Panc1 (cell line): Measurements from ENCODE around the gene AP1S1. TPM values are rescaled to one million over a fixed set of nuclear protein-coding genes. Genes with fewer than 3 reads are reported as not detected.
A peak's percentile ranks its signal among the peaks of the same experiment; 100 is the strongest.

ENCODE experiments used
- ATAC-seq: fragments of 200-7000 bp; cut with Tn5 transposase; 2 replicates; pipeline ENCODE4 v1.9.1; 2020; ENCODE audit warnings: mild to moderate bottlenecking, moderate library complexity
- BruUV-seq: library from RNA; stranded (reverse); fragments of 400-500 nt; replicated peaks from 2 replicates; lab custom pipeline; 2021; lab: Mats Ljungman, UMichigan
- CTCF ChIA-PET: fragments of 300-600 bp; sonication (Branson Sonifier 250); formaldehyde crosslinking; loops from one replicate; lab custom pipeline; 2022; ENCODE audit warnings: antibody characterized with exemption; lab: Charles Lee
- POLR2A ChIA-PET: fragments of 300-600 bp; sonication (Branson Sonifier 250); formaldehyde crosslinking; loops from one replicate; lab custom pipeline; 2022; ENCODE audit warnings: antibody characterized with exemption; lab: Charles Lee
- DNase-seq: peaks from one replicate; pipeline ENCODE4 v3.0.0-alpha.2; 2010; ENCODE audit warnings: low read depth, low spot score
- H3K27ac ChIP-seq: 2 replicates; pipeline ENCODE4 v1.5.1; 2011; ENCODE audit warnings: mild to moderate bottlenecking, low read length, inconsistent platforms
- H3K27me3 ChIP-seq: fragments of 200-500 bp; sonication (Bioruptor generic); 2 replicates; pipeline ENCODE4 v1.6.0; 2014; ENCODE audit warnings: low read length, inconsistent platforms; ENCODE audit not compliant: control insufficient read depth, insufficient read depth
- H3K36me3 ChIP-seq: fragments of 200-500 bp; sonication (Bioruptor generic); 2 replicates; pipeline ENCODE4 v1.5.1; 2014; ENCODE audit warnings: inconsistent platforms, mild to moderate bottlenecking, low read length, moderate library complexity; ENCODE audit not compliant: control insufficient read depth, insufficient read depth
- H3K4me1 ChIP-seq: 2 replicates; pipeline ENCODE4 v1.5.1; 2011; ENCODE audit warnings: inconsistent platforms, mild to moderate bottlenecking, low read length, moderate library complexity; ENCODE audit not compliant: control insufficient read depth, insufficient read depth
- H3K4me3 ChIP-seq, 2 experiments: 2 replicates each; pipeline ENCODE4 v1.5.1; 2011 to 2012; ENCODE audit warnings: low read depth in 2 of 2, low read length in 2 of 2, mild to moderate bottlenecking in 2 of 2, inconsistent platforms in 1 of 2, moderate library complexity in 1 of 2
- H3K9me3 ChIP-seq: fragments of 200-500 bp; sonication (Bioruptor generic); 2 replicates; pipeline ENCODE4 v1.5.1; 2014; ENCODE audit warnings: low read depth, mild to moderate bottlenecking, inconsistent platforms, low read length, moderate library complexity; ENCODE audit not compliant: control insufficient read depth, insufficient read depth
- CTCF ChIP-seq: fragments of 450-650 bp; IDR thresholded peaks from 2 replicates; pipeline ENCODE4 v1.5.1; 2017; ENCODE audit warnings: mild to moderate bottlenecking
- POLR2AphosphoS5 ChIP-seq: IDR thresholded peaks from 2 replicates; pipeline ENCODE4 v1.6.1; 2012; ENCODE audit warnings: mild to moderate bottlenecking, low read depth, low read length, moderate library complexity
- REST ChIP-seq, 2 experiments: IDR thresholded peaks; 2 replicates each; pipeline ENCODE4 v1.6.1; 2011 to 2012; ENCODE audit warnings: low read depth in 2 of 2, control low read depth in 1 of 2, low read length in 1 of 2, mild to moderate bottlenecking in 1 of 2, moderate library complexity in 1 of 2; ENCODE audit not compliant: insufficient read depth in 1 of 2
- SIN3A ChIP-seq: IDR thresholded peaks from 2 replicates; pipeline ENCODE4 v1.6.1; 2012; ENCODE audit warnings: low read depth, mild to moderate bottlenecking, low read length, moderate library complexity, borderline replicate concordance; ENCODE audit not compliant: insufficient read depth
- TCF7L2 ChIP-seq: IDR thresholded peaks from 2 replicates; pipeline ENCODE4 v1.6.1; 2011; ENCODE audit warnings: mild to moderate bottlenecking, low read depth, low read length, inconsistent platforms
- in situ Hi-C: cut with HindIII; loops from 2 replicates; pipeline ENCODE4 v1.10.0; 2016; ENCODE audit warnings: low sequenced_read_pairs, low pct_unique_long_range_greater_than_20kb
- intact Hi-C: fragments of 100-400 bp; cut with micrococcal nuclease; formaldehyde crosslinking; loops from one replicate; pipeline ENCODE4 v1.10.0; 2022; ENCODE audit not compliant: unreplicated experiment
- total RNA-seq: library from RNA; stranded (reverse); gene quantifications from one replicate; pipeline ENCODE4 v1.2.1, GENCODE V29; 2021; ENCODE audit not compliant: unreplicated experiment

AP1S1 gene
- total RNA-seq, 1 experiment from 2014 or later, result 74.2 TPM

DNA sequence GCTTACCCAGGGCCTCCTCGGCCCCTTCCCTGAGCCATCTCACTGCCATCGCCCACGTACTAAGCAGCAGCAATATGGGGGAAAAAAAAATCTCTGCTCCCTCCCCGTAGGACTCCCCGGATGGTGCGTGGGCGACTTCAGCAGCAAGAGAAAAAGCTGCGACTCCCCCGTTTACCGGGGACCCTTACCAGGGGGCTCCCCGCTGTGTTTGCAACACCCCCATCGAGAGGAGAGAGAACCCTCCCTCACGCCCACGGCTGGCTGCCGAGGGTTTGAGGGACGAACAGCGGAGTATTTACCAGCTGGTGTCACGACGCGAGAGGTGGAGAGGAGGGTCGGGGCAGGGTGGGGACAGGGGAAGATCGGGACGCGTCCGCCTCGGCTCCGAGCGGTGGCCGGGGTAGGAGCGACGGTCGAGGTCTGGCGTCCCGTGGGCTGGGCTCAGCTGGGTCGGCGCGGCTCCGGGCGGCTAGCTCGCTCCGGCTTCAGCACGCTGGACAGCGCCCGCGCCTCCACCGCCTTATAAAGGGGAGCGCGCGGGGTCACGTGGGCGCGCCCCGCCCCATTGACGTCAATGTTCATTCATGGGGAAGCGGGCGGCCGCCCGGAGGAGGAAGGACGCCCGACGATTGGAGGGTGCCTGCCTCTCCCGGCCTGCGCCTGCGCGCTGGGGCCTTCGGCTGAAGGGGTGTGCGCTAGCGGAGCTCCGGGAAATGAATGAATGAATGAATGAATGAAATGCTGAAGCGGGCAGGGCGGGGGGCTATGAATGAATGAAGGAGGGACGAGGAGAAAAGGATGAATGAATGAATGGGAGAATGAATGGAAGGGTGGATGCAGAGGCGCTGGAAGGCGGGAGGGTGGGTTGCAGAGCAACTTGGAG lies 11.0 kb downstream of the AP1S1 start, which contains the start of gene VGF:
VGF (minus strand) TSS at position 495 of the 883 bp plus-strand sequence. CDS start 726 bp downstream, outside the sequence.
- Histone ChIP-seq H3K9me3 (no peaks in the 10 kb centered on the region), H3K4me1 (peaks cover 51% of the 10 kb centered on the region), H3K27me3 (peaks cover 3% of the 10 kb centered on the region), H3K36me3 (no peaks in the 10 kb centered on the region; the same call in 1 of the 2 replicates), H3K27ac (no peak within 1 kb of the TSS), H3K4me3 (peak within 1 kb of the TSS; percentile 59 to 72)
- DNase-seq (peak; percentile 89), ATAC-seq (peak; percentile 73)
- BruUV-seq, result no TSS peak
- ChIA-PET CTCF (interaction anchor here (0.5 to 0.7 kb wide), 3 partner anchors 17 to 117 kb away, joined by 3 to 11 read pairs (median 5); no protein-coding TSS in a partner anchor), POLR2A (interaction anchor here (0.5 to 0.6 kb wide), 7 partner anchors 9 to 290 kb away, joined by 3 to 7 read pairs (median 4); partner anchors contain the start of gene SRRT)
- TF ChIP-seq REST (IDR thresholded peaks at IDR 0.05; ENCODE audit: insufficient read depth in 1 of 2, low read depth in 2 of 2, low read length in 1 of 2) (peak; percentile 99 to 100), SIN3A (peak; percentile 97; the same call in 1 of the 2 replicates), TCF7L2 (peak; percentile 38; the same call in 1 of the 2 replicates), CTCF (no peak), POLR2AphosphoS5 (peak; percentile 53; the same call in 1 of the 2 replicates)
- in situ Hi-C loops (no loop called here), intact Hi-C loops (no loop called here)

DNA sequence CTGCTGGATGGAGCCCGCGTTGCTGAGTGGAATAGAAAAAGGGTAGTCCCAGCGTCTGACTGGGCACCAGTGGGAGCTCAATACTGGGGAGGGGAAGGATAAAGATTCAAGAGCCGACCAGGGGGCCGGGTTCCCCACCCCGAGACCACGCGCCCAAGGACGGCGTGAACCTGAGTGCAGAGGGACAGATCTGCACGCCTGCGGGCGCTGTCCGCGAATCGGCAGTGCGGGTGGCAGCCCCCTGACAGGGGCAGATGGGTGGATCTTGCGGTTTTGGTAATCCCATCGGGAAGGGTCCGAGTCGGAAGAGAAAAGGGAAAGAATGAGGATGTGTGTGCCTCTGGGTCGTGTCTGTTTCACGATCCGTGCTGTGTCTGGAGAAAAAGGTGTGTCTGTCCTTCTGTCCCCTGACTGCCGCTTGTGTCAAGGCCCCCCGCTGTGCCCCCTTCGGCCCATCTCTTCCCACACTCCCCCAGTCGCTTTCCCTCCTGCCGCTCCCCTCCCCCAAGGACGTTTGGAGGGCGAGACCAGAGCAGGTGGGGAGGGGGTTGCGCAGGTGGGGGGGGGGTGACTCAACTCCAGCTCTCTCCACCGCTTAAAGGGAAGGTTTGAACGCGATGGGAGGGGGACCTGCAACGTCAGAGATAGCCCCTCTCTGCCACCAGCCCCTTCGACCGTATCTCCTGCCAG lies 11.8 kb downstream of the AP1S1 start:
- Histone ChIP-seq H3K4me1 (peaks cover 50% of the 10 kb centered on the region), H3K27ac (no peak overlapping the region), H3K9me3 (no peaks in the 10 kb centered on the region), H3K4me3 (peak overlapping the region; percentile 59 to 72), H3K36me3 (no peaks in the 10 kb centered on the region), H3K27me3 (peaks cover 9% of the 10 kb centered on the region)
- ChIA-PET POLR2A (interaction anchor here (0.5 to 0.6 kb wide), 4 partner anchors 10 to 291 kb away, joined by 3 to 5 read pairs (median 4); partner anchors contain the start of gene SRRT), CTCF (interaction anchor here (0.7 kb wide), 1 partner anchor 22 kb away, joined by 11 read pairs; no protein-coding TSS in a partner anchor)
- ATAC-seq (no peak), DNase-seq (no peak)
- intact Hi-C loops (no loop called here), in situ Hi-C loops (no loop called here)
- TF ChIP-seq SIN3A (no peak), POLR2AphosphoS5 (0 out of 2 replicates have a peak, but pooled peaks have one; percentile 11), TCF7L2 (no peak), REST (IDR thresholded peaks at IDR 0.05; ENCODE audit: insufficient read depth in 1 of 2, low read depth in 2 of 2, low read length in 1 of 2) (peak in 1 of 2 experiments; percentile 65; a peak in 1 of 4 replicates), CTCF (no peak)
- BruUV-seq, result no TSS peak
